Astrocyte (in vitro differentiated cells and primary cell): Measurements from ENCODE around the gene LYZ. TPM values are rescaled to one million over a fixed set of nuclear protein-coding genes. Genes with fewer than 3 reads are reported as not detected.
"Not testable (repeated sequence)": the region's sequence is repeated elsewhere in the genome, so short reads cannot be mapped to it uniquely, and the experiment has no call there.

Experiments
- DNase-seq: peaks from one replicate; pipeline ENCODE4 v3.0.0-alpha.2; 2010; ENCODE audit warnings: low read depth
- FAIRE-seq: peaks from 2 replicates; lab custom pipeline; 2011; peaks lifted over from hg19 to GRCh38; lab: Jason Lieb, UNC
- H2AFZ ChIP-seq: 2 replicates; pipeline ENCODE4 v1.6.0; 2012; ENCODE audit warnings: low read depth, low read length, inconsistent platforms
- H3K27ac ChIP-seq: 2 replicates; pipeline ENCODE4 v1.5.1; 2011; ENCODE audit warnings: low read depth, low read length, inconsistent platforms
- H3K27me3 ChIP-seq: 2 replicates; pipeline ENCODE4 v1.6.0; 2011; ENCODE audit warnings: low read length, inconsistent platforms; ENCODE audit not compliant: insufficient read depth
- H3K36me3 ChIP-seq: 2 replicates; pipeline ENCODE4 v1.5.1; 2011; ENCODE audit warnings: low read length, inconsistent platforms; ENCODE audit not compliant: insufficient read depth
- H3K4me1 ChIP-seq: 2 replicates; pipeline ENCODE4 v1.5.1; 2011; ENCODE audit warnings: low read length, inconsistent platforms; ENCODE audit not compliant: insufficient read depth
- H3K4me2 ChIP-seq: 2 replicates; pipeline ENCODE4 v1.6.0; 2012; ENCODE audit warnings: low read length, inconsistent platforms
- H3K4me3 ChIP-seq: 2 replicates; pipeline ENCODE4 v1.5.1; 2011; ENCODE audit warnings: low read depth, mild to moderate bottlenecking, low read length, inconsistent platforms; ENCODE audit not compliant: insufficient read depth
- H3K79me2 ChIP-seq: 2 replicates; pipeline ENCODE4 v1.6.0; 2012; ENCODE audit warnings: mild to moderate bottlenecking, low read length, inconsistent platforms; ENCODE audit not compliant: insufficient read depth
- H3K9ac ChIP-seq: 2 replicates; pipeline ENCODE4 v1.6.0; 2012; ENCODE audit warnings: mild to moderate bottlenecking, low read length, inconsistent platforms
- H3K9me3 ChIP-seq: 2 replicates; pipeline ENCODE4 v1.5.1; 2012; ENCODE audit warnings: low read depth, mild to moderate bottlenecking, low read length, inconsistent platforms; ENCODE audit not compliant: insufficient read depth
- H4K20me1 ChIP-seq: 2 replicates; pipeline ENCODE4 v1.6.0; 2012; ENCODE audit warnings: low read length, inconsistent platforms; ENCODE audit not compliant: insufficient read depth
- H3K27ac Mint-ChIP-seq: one replicate; pipeline ENCODE4 v1.8.0; 2021; ENCODE audit warnings: mild to moderate bottlenecking, mixed read lengths; ENCODE audit not compliant: unreplicated experiment
- H3K27me3 Mint-ChIP-seq: one replicate; pipeline ENCODE4 v1.8.0; 2021; ENCODE audit warnings: low read depth, mixed read lengths; ENCODE audit not compliant: unreplicated experiment
- H3K36me3 Mint-ChIP-seq: one replicate; pipeline ENCODE4 v1.8.0; 2021; ENCODE audit warnings: low read depth, mixed read lengths; ENCODE audit not compliant: unreplicated experiment
- H3K4me1 Mint-ChIP-seq: one replicate; pipeline ENCODE4 v1.8.0; 2021; ENCODE audit warnings: low read depth, mixed read lengths; ENCODE audit not compliant: unreplicated experiment
- H3K4me3 Mint-ChIP-seq: one replicate; pipeline ENCODE4 v1.8.0; 2021; ENCODE audit warnings: mild to moderate bottlenecking, moderate library complexity, mixed read lengths; ENCODE audit not compliant: unreplicated experiment
- H3K9me3 Mint-ChIP-seq: one replicate; pipeline ENCODE4 v1.8.0; 2021; ENCODE audit warnings: mild to moderate bottlenecking, mixed read lengths; ENCODE audit not compliant: unreplicated experiment
- CTCF ChIP-seq: IDR thresholded peaks from 2 replicates; pipeline ENCODE4 v1.5.1; 2011; ENCODE audit warnings: low read depth, mild to moderate bottlenecking, inconsistent platforms, low read length, moderate library complexity; ENCODE audit not compliant: insufficient read depth
- EZH2 ChIP-seq: IDR thresholded peaks from 2 replicates; pipeline ENCODE4 v1.6.1; 2012; ENCODE audit warnings: mild to moderate bottlenecking, low read length, inconsistent platforms; ENCODE audit not compliant: insufficient read depth
- total RNA-seq: library from RNA; stranded (reverse); gene quantifications from 2 replicates; pipeline ENCODE4 v1.2.1, GENCODE V29; 2021

LYZ gene
- total RNA-seq, 1 donor from 2014 or later, result 0.45 TPM

- Mint-ChIP-seq H3K4me3 (no peak overlapping the region), H3K27ac (no peak overlapping the region), H3K27me3 (no peaks in the 10 kb centered on the region), H3K9me3 (peaks cover 2% of the 10 kb centered on the region), H3K36me3 (no peaks in the 10 kb centered on the region), H3K4me1 (no peaks in the 10 kb centered on the region)
- DNase-seq, result no peak
- Histone ChIP-seq H3K9me3 (no peaks in the 10 kb centered on the region), H3K36me3 (no peaks in the 10 kb centered on the region), H3K4me2 (no peak overlapping the region), H3K27me3 (no peaks in the 10 kb centered on the region), H2AFZ (no peak overlapping the region), H3K79me2 (no peaks in the 10 kb centered on the region), H4K20me1 (no peaks in the 10 kb centered on the region), H3K27ac (no peak overlapping the region), H3K4me3 (no peak overlapping the region), H3K4me1 (no peaks in the 10 kb centered on the region), H3K9ac (no peak overlapping the region)
- TF ChIP-seq CTCF (no peak), EZH2 (no peak)
- FAIRE-seq, result no peak
Observed at GRCh38 chr12:69309461-69309860, 38.7 kb upstream of the LYZ start.

GRCh38 chr12:69313209-69313608, 35.0 kb upstream of the LYZ start:
- no peak overlapping the region for H2AFZ ChIP-seq
- no peaks in the 10 kb centered on the region for H3K79me2 ChIP-seq
- H3K36me3 ChIP-seq, result no peaks in the 10 kb centered on the region
- no peaks in the 10 kb centered on the region for H3K9me3 ChIP-seq
- H3K27me3 Mint-ChIP-seq, result no peaks in the 10 kb centered on the region
- H3K27me3 ChIP-seq, result no peaks in the 10 kb centered on the region
- TF ChIP-seq CTCF, result no peak
- TF ChIP-seq EZH2, result no peak
- FAIRE-seq, result no peak
- H3K4me3 ChIP-seq, result no peak overlapping the region
- no peak for DNase-seq
- no peaks in the 10 kb centered on the region for H3K4me1 Mint-ChIP-seq
- no peak overlapping the region for H3K27ac ChIP-seq
- H3K9me3 Mint-ChIP-seq, result peaks cover 12% of the 10 kb centered on the region
- H3K4me1 ChIP-seq, result no peaks in the 10 kb centered on the region
- H3K9ac ChIP-seq, result no peak overlapping the region
- H3K4me2 ChIP-seq, result no peak overlapping the region
- H3K4me3 Mint-ChIP-seq, result no peak overlapping the region
- no peaks in the 10 kb centered on the region for H4K20me1 ChIP-seq
- no peaks in the 10 kb centered on the region for H3K36me3 Mint-ChIP-seq
- H3K27ac Mint-ChIP-seq, result no peak overlapping the region

GRCh38 chr12:69316784-69317183, 31.4 kb upstream of the LYZ start:
- H2AFZ ChIP-seq, H3K4me3 ChIP-seq, H3K79me2 ChIP-seq, H3K4me1 Mint-ChIP-seq, H4K20me1 ChIP-seq, H3K9me3 ChIP-seq, DNase-seq, H3K4me1 ChIP-seq, FAIRE-seq, H3K27me3 Mint-ChIP-seq, H3K27ac Mint-ChIP-seq, H3K4me3 Mint-ChIP-seq, H3K9ac ChIP-seq, H3K27me3 ChIP-seq, H3K36me3 Mint-ChIP-seq, H3K4me2 ChIP-seq, H3K36me3 ChIP-seq, H3K27ac ChIP-seq: not testable (repeated sequence)
- peaks cover 21% of the 10 kb centered on the region for H3K9me3 Mint-ChIP-seq

GRCh38 chr12:69317233-69317632, 30.9 kb upstream of the LYZ start:
- not testable (repeated sequence) for H3K9ac ChIP-seq, FAIRE-seq, H3K27ac ChIP-seq, H3K27me3 Mint-ChIP-seq, H3K4me3 Mint-ChIP-seq, H3K79me2 ChIP-seq, H3K4me3 ChIP-seq, H3K4me1 ChIP-seq, H3K4me1 Mint-ChIP-seq, H3K36me3 Mint-ChIP-seq, H4K20me1 ChIP-seq, H3K4me2 ChIP-seq, H3K9me3 ChIP-seq, H3K36me3 ChIP-seq, H2AFZ ChIP-seq, H3K27me3 ChIP-seq, H3K27ac Mint-ChIP-seq, DNase-seq
- H3K9me3 Mint-ChIP-seq, result peaks cover 21% of the 10 kb centered on the region
